Measurements from ENCODE around the gene GRIK1.
"Not testable (repeated sequence)": the region's sequence is repeated elsewhere in the genome, so short reads cannot be mapped to it uniquely, and the experiment has no call there.

GRIK1 gene

GRCh38 chr21:29606613-29607012 is 333.2 kb downstream of the GRIK1 start:
- no peak for DNase-seq (ENCODE audit: low read depth)

- DNase-seq (ENCODE audit: low read depth) = not testable (repeated sequence)
These were observed 334.6 kb downstream of the GRIK1 start for GRCh38 chr21:29605219-29605618.

DNA sequence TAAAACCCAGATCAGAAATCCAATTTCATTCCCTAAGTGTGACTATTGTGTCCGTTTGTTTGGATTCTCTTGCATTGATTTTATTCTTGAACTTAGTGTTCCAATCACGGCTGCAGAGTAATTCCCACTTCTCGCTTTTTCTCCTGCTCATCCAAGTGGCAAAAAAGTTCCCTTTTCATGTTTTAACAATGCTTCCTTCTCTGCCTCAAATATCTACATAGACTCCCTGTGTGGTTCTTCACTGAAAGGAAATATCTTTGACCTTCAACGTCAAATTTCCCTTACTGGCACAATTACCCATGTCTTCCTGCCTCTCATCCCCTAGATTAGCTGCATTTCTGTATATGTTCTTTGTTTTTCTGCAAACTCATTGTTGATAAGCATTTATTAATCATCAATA is 335.7 kb downstream of the GRIK1 start:
- DNase-seq (ENCODE audit: low read depth) = no peak

- no peak for DNase-seq (ENCODE audit: low read depth)
These were observed 338.7 kb downstream of the GRIK1 start for GRCh38 chr21:29601047-29601446.

DNA sequence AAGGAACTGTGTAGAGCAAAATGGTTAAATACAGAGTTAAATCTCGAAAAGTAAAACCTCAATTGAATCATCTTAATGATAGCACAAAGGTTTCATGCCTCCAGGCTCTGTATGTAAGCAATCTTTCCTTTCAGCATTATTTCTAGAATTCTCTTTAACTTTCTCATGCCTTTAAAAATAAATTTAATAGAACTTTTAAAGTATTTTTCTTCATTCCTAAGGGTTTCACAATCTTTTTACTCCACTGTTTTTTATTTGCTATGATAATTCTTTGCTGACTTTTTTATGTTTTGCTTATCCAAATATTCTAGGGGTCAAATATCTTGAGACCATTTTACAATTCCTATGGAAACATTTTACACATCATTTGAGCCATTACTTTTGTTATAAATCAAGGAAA is 353.1 kb downstream of the GRIK1 start:
- no peak for DNase-seq (ENCODE audit: low read depth)

- no peak for DNase-seq (ENCODE audit: low read depth)
These were observed 354.3 kb downstream of the GRIK1 start for GRCh38 chr21:29585462-29585861.

GRCh38 chr21:29583424-29583924 is 356.3 kb downstream of the GRIK1 start:
- DNase-seq (ENCODE audit: low read depth) = no peak

DNA sequence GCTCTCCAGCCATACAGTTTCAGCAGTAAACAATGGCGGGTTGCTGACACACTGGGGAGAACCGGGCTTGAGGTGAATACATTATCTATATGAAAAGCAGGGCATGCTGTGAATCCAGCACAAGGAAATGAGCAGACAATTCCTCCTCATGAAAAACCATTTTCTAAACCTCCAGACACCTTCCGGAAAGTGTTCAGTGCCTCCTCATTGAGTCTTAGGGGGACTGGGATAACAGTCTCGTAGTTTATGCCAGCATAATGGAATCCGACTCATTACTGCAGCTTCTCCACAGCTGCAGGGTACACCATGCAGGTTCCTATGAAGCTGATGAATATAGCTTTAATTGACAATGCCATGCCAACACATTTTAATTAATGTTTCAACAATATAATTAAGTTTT is 356.9 kb downstream of the GRIK1 start:
- DNase-seq (ENCODE audit: low read depth) = no peak

GRCh38 chr21:29581393-29581792 is 358.4 kb downstream of the GRIK1 start:
- no peak for DNase-seq (ENCODE audit: low read depth)

DNA sequence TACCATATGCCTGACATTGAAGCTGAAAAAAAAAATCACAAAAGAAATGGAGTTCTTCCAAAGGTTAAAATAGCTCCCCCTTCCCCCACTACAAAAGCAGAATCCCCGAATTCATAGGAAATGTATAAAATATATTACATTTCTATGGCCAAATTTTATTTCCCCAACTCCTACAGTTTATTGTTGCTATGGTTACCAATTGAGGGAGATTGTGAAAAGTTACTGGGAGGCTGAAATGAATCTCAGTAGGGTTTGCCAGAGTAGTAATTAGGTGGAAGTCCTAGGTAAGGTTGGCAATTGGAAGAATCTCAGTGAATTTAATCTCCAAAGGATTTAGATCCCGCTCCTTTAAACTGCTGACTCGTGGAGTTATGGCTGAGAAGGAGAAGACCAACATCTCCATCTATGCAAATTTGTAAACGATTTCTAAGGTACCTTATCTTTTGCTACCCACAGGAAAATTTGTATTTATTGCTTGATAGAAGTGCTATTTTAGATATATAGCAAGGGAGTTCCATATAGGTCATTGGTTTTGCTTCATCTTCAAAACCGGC is 359.0 kb downstream of the GRIK1 start:
- no peak for DNase-seq (ENCODE audit: low read depth)

GRCh38 chr21:29578306-29578705 is 361.5 kb downstream of the GRIK1 start:
- DNase-seq (ENCODE audit: low read depth) = no peak

DNA sequence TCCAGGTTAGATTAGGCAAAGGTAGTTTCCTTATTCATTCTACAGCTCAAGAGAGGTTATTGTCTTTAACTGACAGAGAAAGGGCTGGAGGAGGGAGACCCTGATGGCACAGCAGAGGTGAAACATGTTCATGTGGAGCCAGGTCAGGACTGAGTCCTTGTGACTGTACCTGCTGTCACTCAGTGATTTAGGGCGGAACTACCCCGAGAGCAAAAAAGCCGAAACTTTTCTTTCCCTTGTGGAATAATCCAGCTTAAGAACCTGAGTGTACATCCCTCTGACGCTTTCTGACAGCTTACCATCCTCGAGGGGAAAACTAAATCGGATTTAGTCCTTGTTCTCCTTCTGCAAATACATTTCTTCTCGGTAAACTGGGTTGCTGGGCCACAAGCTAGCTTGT is 367.8 kb downstream of the GRIK1 start:
- DNase-seq (ENCODE audit: low read depth) = no peak

- DNase-seq (ENCODE audit: low read depth) = no peak
These were observed 371.6 kb downstream of the GRIK1 start for GRCh38 chr21:29568020-29568697.

GRCh38 chr21:29557931-29558725 is 381.7 kb downstream of the GRIK1 start:
- no peak for DNase-seq (ENCODE audit: low read depth)

DNA sequence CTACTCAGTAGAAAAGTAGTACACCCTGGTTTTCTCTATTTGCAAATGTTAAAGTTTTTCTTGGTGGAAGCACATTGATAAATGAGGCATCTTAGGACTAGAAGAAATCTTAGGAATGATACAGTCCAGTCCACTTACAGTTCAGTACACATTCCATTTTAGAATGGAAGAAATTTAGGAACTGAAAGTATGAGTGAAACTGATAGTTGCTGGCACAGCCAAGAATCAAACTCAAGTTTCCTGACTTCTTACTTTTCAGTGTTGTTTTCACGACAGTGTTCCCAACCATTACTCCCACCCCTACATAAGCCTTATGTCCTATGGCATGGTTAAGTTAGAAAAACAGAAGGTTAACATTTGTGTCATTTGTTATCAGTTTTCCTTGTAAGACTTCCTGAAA is 382.6 kb downstream of the GRIK1 start:
- DNase-seq (ENCODE audit: low read depth) = no peak

DNA sequence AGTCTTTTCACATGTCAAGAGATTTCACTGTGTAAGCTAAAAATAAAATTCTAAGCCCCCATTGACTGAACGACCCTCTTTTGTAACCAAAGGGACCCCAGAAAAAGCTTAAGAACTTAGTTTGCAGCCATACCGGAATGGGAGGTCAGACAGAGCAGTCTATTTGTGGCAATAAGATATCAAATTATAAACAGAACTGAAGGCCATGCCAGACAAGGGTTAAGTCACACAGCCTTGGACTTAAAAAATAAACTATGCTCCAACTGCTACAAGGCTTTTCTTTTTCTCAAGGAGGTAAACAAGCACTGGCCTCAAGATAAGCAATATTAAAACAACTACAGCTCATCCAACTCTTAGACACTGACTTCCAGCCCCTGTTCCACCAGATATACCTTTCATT is 384.2 kb downstream of the GRIK1 start:
- DNase-seq (ENCODE audit: low read depth) = no peak

DNA sequence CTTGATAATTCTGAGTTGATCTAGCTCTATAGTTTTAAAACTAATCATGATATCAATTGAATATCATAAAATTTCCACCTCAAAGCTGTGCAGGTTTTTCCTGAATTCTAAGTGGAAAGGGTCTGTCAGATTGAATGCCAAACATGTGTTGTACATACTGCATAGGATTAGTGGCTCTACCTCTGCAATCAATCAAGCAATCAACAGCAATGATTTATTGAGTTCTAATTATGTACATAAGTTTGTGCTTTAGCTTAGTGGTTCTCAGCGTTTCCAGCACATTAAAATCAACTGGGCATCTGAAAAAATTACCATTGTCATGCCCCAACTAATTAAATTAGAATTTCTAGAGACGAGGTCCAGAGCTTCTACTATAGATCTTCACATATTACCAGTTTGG is 389.6 kb downstream of the GRIK1 start:
- DNase-seq (ENCODE audit: low read depth) = no peak

GRCh38 chr21:29549614-29550013 is 390.2 kb downstream of the GRIK1 start:
- no peak for DNase-seq (ENCODE audit: low read depth)

- DNase-seq (ENCODE audit: low read depth) = no peak
These were observed 391.8 kb downstream of the GRIK1 start for GRCh38 chr21:29547998-29548397.

- DNase-seq (ENCODE audit: low read depth) = no peak
These were observed 393.7 kb downstream of the GRIK1 start for GRCh38 chr21:29546071-29546470.

- no peak for DNase-seq (ENCODE audit: low read depth)
These were observed 399.5 kb downstream of the GRIK1 start for GRCh38 chr21:29540289-29540688.

GRCh38 chr21:29538115-29538514 is 401.7 kb downstream of the GRIK1 start:
- no peak for DNase-seq (ENCODE audit: low read depth)

DNA sequence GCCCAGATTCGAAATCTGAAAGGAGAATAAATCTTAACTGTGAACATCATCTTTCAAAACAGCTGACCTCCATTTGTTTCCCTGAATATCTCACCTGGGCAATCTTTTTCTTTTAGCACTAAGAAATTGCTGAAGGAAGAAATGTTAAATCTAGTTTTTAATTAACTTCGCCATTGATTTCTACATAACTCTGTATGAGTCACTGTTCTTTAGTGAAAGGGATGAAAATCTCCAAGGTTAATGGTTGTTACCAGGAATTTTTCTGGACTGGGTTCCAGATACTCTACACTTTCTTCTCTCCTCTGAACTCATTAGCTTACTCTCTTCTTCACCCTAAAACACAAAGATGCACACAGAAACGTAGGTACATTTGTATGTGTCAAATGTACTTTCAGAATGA is 405.3 kb downstream of the GRIK1 start:
- no peak for DNase-seq (ENCODE audit: low read depth)
